GM19467 (cell line): Measurements from ENCODE around the gene ORM2.

Experiments used
- ATAC-seq: cut with Tn5 transposase; IDR thresholded peaks from one replicate; pipeline ENCODE4 v1.9.1; 2021; ENCODE audit warnings: mild to moderate bottlenecking, moderate library complexity; ENCODE audit not compliant: unreplicated experiment

The ORM2 gene

GRCh38 chr9:114369216-114370130 is 39.8 kb downstream of the ORM2 start:
- ATAC-seq: no peak

- no peak for ATAC-seq
Measured at GRCh38 chr9:114370251-114370967, 40.7 kb downstream of the ORM2 start.

- no peak for ATAC-seq
Measured at GRCh38 chr9:114370968-114371320, 41.3 kb downstream of the ORM2 start.

- ATAC-seq: no peak
Measured at GRCh38 chr9:114371343-114371944, 41.8 kb downstream of the ORM2 start.

- no peak for ATAC-seq
Measured at GRCh38 chr9:114371973-114372917, 42.6 kb downstream of the ORM2 start.

- ATAC-seq: peak; percentile 97
Measured at GRCh38 chr9:114372921-114373448, 43.3 kb downstream of the ORM2 start.

- ATAC-seq: no peak
Measured at GRCh38 chr9:114373960-114374730, 44.5 kb downstream of the ORM2 start.

- ATAC-seq: no peak
Measured at GRCh38 chr9:114374936-114375335, 45.3 kb downstream of the ORM2 start.

- ATAC-seq: no peak
Measured at GRCh38 chr9:114375386-114376175, 45.9 kb downstream of the ORM2 start.

GRCh38 chr9:114376586-114377445 is 47.1 kb downstream of the ORM2 start:
- ATAC-seq: no peak

- ATAC-seq: no peak
Measured at GRCh38 chr9:114378016-114378415, 48.3 kb downstream of the ORM2 start.

- no peak for ATAC-seq
Measured at GRCh38 chr9:114378883-114379282, 49.2 kb downstream of the ORM2 start.
